GM19395 (cell line): ENCODE results near the gene MYLK2.
A peak's percentile ranks its signal among the peaks of the same experiment; 100 is the strongest.

Experiments used
- ATAC-seq: cut with Tn5 transposase; IDR thresholded peaks from one replicate; pipeline ENCODE4 v1.9.1; 2021; ENCODE audit warnings: mild to moderate bottlenecking, moderate library complexity; ENCODE audit not compliant: unreplicated experiment

Gene MYLK2

GRCh38 chr20:31870726-31871617, 51.8 kb downstream of the MYLK2 start:
- ATAC-seq, result no peak

GRCh38 chr20:31871618-31871954, 52.4 kb downstream of the MYLK2 start:
- ATAC-seq, result no peak

- no peak for ATAC-seq
These were observed 53.2 kb downstream of the MYLK2 start for GRCh38 chr20:31872406-31872805.

GRCh38 chr20:31875671-31876070, 56.5 kb downstream of the MYLK2 start:
- no peak for ATAC-seq

GRCh38 chr20:31877684-31878083, 58.5 kb downstream of the MYLK2 start:
- no peak for ATAC-seq

DNA sequence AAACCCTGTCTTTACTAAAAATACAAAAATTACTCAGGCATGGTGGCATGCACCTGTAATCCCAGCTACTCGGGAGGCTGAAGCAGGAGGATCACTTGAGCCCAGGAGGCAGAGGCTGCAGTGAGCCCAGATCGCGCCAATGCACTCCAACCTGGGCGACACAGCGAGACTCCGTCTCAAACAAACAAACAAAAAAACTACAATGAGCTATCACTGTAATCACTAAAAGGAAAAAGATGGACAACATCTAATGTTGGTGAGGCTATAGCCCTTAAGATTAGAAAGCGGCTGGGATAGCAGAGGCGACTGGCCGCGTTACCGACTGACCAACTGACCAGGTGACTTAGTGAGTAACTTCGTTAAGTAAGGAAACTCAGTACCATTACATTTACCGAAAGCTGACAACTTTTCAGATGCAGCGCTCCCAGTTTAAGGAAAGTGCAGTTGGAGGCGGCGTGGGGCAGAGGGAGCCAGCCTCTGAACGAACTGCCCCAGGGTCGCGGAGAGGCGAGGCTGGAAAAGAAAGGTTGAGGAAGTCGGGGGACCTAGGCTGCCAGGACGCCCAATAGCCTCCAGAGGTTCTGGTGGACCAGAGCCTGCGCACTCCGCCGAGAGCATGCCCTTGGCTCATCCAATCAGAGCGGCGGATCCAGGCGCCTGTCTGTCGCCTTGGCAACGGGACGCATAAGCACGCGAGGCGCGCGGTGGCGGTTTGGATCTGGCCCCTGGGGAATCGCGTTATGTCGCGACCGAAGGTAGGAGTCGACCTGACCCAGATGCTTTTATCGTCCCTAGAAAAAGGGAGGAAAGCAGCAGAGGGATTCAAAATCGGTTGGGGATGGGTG, 60.2 kb downstream of the MYLK2 start:
- peak; percentile 84 for ATAC-seq

DNA sequence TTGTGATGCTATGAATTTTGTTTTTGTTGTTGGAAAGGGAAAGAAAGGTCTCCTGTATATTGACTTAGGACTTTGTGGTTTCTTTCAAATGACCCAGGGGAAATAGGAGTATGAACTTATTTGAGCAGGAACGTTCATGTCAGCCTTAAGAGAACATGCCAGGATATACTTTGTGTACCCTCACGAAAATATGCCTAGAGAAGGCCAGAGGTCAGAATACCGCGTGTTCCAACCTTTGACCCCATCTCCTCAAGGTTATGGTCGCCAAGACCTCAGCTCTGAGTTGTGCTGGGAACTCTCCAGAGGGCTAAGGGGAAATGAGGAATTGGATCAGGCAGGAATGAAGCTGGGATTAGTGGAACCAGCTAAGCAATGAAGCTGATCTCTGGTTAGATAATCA, 62.8 kb downstream of the MYLK2 start:
- ATAC-seq, result no peak

GRCh38 chr20:31883829-31884228, 64.7 kb downstream of the MYLK2 start:
- ATAC-seq, result no peak
